ENCODE results near the gene EFNA2.

The EFNA2 gene

GRCh38 chr19:1272423-1273262, 13.0 kb upstream of the EFNA2 start:
- DNase-seq: no peak

- DNase-seq: no peak
These were observed 12.2 kb upstream of the EFNA2 start for GRCh38 chr19:1273263-1274041.

GRCh38 chr19:1274081-1274851, 11.4 kb upstream of the EFNA2 start:
- DNase-seq: no peak

GRCh38 chr19:1274852-1275259, 10.8 kb upstream of the EFNA2 start:
- no peak for DNase-seq

GRCh38 chr19:1275260-1275975, 10.3 kb upstream of the EFNA2 start, which contains the start of gene FAM174C:
Gene FAM174C (plus strand): TSS chr19:1275530. CDS start chr19:1275550, 20 bp downstream.
- DNase-seq: peak; percentile 98

- DNase-seq: no peak
These were observed 9.6 kb upstream of the EFNA2 start for GRCh38 chr19:1275976-1276627.

GRCh38 chr19:1276628-1277022, 9.0 kb upstream of the EFNA2 start:
- peak; percentile 60 for DNase-seq

GRCh38 chr19:1277061-1277460, 8.6 kb upstream of the EFNA2 start:
- DNase-seq: no peak

GRCh38 chr19:1278074-1278473, 7.6 kb upstream of the EFNA2 start:
- DNase-seq: no peak

- DNase-seq: no peak
These were observed 6.7 kb upstream of the EFNA2 start for GRCh38 chr19:1278713-1279660.

- DNase-seq: peak; percentile 87
These were observed 5.8 kb upstream of the EFNA2 start for GRCh38 chr19:1279782-1280341.

GRCh38 chr19:1280636-1281568, 4.8 kb upstream of the EFNA2 start:
- DNase-seq: no peak

GRCh38 chr19:1281569-1282287, 3.9 kb upstream of the EFNA2 start:
- no peak for DNase-seq

GRCh38 chr19:1282588-1283206, 3.0 kb upstream of the EFNA2 start:
- DNase-seq: no peak

GRCh38 chr19:1283207-1283916, 2.3 kb upstream of the EFNA2 start:
- no peak for DNase-seq

- no peak for DNase-seq
These were observed 1.8 kb upstream of the EFNA2 start for GRCh38 chr19:1283917-1284292.

- no peak for DNase-seq
These were observed 1.2 kb upstream of the EFNA2 start for GRCh38 chr19:1284293-1284978.

Data from activated CD4-positive, alpha-beta T cell treated with anti-CD3 and anti-CD28 coated beads for 48 hours (primary cell).